SU-DHL-6 (cell line): ENCODE measurements around the gene EFTUD2.

Experiments used
- CTCF ChIP-seq: fragments of 200-600 bp; sonication (generic); IDR thresholded peaks from one replicate; pipeline ENCODE4 v1.5.1; 2017; ENCODE audit warnings: antibody characterized with exemption, mild to moderate bottlenecking, low read length, moderate library complexity; ENCODE audit not compliant: insufficient read depth, poor library complexity, severe bottlenecking
- EZH2phosphoT487 ChIP-seq: fragments of 200-600 bp; sonication (generic), shearing (Covaris generic); conservative IDR thresholded peaks from 2 replicates; pipeline ENCODE4 v1.6.1; 2018; ENCODE audit warnings: mild to moderate bottlenecking, antibody characterized with exemption, low read length, moderate library complexity, mixed read lengths

GRCh38 chr17:44922136-44922535, 22.9 kb upstream of the EFTUD2 start:
- no peak for TF ChIP-seq CTCF
- no peak for TF ChIP-seq EZH2phosphoT487
